GM12801 (cell line): ENCODE measurements around the gene COA7.

Source experiments
- TF ChIP-seq, protein P1 (sequence below): IDR thresholded peaks from one replicate; pipeline ENCODE4 v1.5.1; 2011; ENCODE audit warnings: control low read depth; ENCODE audit not compliant: insufficient read length; ENCODE audit errors: extremely low read depth

COA7 gene

GRCh38 chr1:52693843-52694242 is 4.3 kb downstream of the COA7 start:
- TF ChIP-seq, protein P1, sequence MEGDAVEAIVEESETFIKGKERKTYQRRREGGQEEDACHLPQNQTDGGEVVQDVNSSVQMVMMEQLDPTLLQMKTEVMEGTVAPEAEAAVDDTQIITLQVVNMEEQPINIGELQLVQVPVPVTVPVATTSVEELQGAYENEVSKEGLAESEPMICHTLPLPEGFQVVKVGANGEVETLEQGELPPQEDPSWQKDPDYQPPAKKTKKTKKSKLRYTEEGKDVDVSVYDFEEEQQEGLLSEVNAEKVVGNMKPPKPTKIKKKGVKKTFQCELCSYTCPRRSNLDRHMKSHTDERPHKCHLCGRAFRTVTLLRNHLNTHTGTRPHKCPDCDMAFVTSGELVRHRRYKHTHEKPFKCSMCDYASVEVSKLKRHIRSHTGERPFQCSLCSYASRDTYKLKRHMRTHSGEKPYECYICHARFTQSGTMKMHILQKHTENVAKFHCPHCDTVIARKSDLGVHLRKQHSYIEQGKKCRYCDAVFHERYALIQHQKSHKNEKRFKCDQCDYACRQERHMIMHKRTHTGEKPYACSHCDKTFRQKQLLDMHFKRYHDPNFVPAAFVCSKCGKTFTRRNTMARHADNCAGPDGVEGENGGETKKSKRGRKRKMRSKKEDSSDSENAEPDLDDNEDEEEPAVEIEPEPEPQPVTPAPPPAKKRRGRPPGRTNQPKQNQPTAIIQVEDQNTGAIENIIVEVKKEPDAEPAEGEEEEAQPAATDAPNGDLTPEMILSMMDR, result no peak

- TF ChIP-seq, protein P1, result no peak
These were observed 5.5 kb downstream of the COA7 start for GRCh38 chr1:52692697-52693096.

- TF ChIP-seq, protein P1, result no peak
These were observed 6.3 kb downstream of the COA7 start for GRCh38 chr1:52691821-52692220.

DNA sequence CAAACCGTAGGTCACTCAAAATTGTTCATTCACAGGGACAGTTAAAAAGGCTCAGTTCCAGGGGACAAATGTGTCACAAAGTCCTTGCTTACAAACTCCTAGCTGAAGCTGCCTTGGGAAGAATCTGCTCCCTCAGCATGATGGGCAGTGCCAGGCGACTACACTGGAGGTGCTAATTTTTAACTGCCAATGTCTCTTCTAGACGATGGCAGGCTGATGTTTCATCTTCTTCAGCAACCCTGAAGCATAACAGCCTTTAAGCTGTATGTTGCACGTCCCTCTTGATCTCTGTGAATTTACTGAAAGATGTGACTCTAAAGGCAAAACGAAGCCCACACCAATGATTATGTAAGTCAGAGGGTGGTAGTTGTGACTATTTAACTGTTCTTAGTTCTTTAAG is 11.3 kb downstream of the COA7 start:
- TF ChIP-seq, protein P1, result no peak

GRCh38 chr1:52684545-52684944 is 13.6 kb downstream of the COA7 start:
- TF ChIP-seq, protein P1, result no peak

DNA sequence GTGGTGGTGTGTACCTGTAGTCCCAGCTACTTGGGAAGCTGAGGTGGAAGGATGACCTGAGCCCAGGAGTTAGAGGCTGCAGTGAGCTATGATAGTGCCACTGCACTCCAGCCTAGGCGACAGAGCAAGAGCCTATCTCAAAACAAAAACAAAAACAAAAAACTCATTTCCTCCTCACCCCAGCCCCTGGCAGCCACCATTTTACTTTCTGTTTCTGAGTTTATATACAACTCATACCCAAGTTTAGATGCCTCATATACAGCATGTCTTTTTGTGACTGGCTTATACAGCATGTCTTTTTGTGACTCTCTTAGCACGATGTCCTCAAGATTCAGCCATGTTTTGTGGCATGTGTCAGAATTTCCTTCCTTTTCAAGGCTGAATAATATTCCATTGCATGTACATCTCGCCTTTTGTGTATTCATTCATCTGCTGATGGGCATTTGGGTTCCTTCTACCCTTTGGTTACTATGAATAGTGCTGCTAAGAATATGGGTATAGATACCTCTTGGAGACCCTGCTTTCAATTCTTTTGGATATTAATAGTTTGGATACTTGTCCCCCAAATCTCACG is 14.7 kb downstream of the COA7 start:
- TF ChIP-seq, protein P1, result no peak

GRCh38 chr1:52681136-52681535 is 17.0 kb downstream of the COA7 start:
- TF ChIP-seq, protein P1, result no peak
